ENCODE measurements around the gene ASB2.

DNA sequence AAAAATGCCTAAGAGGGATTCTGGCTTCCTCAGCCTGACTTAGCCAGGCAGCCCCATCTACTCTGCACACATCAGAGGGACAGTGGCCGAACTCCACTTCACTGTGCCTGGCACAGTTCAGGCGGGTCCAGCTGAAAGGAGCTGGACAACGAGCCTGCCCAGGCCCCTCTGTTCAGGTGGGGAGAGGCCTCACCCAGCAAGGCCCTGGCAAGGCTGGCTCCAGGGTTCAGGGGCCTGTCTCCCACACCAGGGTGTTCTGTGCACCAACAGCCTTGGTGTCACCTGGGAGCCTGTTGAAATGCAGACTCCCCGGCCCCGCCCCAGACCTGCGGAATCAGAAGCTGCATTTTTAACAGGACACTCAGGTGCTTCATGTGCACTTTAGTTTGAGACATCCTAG is 39.4 kb downstream of the ASB2 start:
- TF ChIP-seq ZNF670 (tag by site-specific recombination; IDR thresholded peaks at IDR 0.05; ENCODE audit: low read depth) (no peak), ZNF121 (tag by site-specific recombination; IDR thresholded peaks at IDR 0.05) (no peak), ZBTB20 (tag by site-specific recombination; IDR thresholded peaks at IDR 0.05) (no peak), ZNF211 (tag by site-specific recombination; IDR thresholded peaks at IDR 0.05; ENCODE audit: low read depth) (no peak), ZNF274 (IDR thresholded peaks at IDR 0.05; ENCODE audit: low read length) (no peak), ZNF274 (tag by site-specific recombination; IDR thresholded peaks at IDR 0.05; ENCODE audit: borderline replicate concordance) (no peak), ZNF140 (tag by site-specific recombination; IDR thresholded peaks at IDR 0.05) (no peak), ZNF768 (tag by site-specific recombination; IDR thresholded peaks at IDR 0.05) (no peak), ZNF558 (tag by site-specific recombination; IDR thresholded peaks at IDR 0.05) (no peak)
- TF ChIP-seq, protein P1, sequence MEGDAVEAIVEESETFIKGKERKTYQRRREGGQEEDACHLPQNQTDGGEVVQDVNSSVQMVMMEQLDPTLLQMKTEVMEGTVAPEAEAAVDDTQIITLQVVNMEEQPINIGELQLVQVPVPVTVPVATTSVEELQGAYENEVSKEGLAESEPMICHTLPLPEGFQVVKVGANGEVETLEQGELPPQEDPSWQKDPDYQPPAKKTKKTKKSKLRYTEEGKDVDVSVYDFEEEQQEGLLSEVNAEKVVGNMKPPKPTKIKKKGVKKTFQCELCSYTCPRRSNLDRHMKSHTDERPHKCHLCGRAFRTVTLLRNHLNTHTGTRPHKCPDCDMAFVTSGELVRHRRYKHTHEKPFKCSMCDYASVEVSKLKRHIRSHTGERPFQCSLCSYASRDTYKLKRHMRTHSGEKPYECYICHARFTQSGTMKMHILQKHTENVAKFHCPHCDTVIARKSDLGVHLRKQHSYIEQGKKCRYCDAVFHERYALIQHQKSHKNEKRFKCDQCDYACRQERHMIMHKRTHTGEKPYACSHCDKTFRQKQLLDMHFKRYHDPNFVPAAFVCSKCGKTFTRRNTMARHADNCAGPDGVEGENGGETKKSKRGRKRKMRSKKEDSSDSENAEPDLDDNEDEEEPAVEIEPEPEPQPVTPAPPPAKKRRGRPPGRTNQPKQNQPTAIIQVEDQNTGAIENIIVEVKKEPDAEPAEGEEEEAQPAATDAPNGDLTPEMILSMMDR (tag by site-specific recombination; IDR thresholded peaks at IDR 0.05), result no peak
- TF ChIP-seq, protein P2, sequence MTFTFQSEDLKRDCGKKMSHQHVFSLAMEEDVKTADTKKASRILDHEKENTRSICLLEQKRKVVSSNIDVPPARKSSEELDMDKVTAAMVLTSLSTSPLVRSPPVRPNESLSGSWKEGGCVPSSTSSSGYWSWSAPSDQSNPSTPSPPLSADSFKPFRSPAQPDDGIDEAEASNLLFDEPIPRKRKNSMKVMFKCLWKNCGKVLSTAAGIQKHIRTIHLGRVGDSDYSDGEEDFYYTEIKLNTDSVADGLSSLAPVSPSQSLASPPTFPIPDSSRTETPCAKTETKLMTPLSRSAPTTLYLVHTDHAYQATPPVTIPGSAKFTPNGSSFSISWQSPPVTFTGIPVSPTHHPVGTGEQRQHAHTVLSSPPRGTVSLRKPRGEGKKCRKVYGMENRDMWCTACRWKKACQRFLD (tag by site-specific recombination; IDR thresholded peaks at IDR 0.05), result no peak
- TF ChIP-seq, protein P3, sequence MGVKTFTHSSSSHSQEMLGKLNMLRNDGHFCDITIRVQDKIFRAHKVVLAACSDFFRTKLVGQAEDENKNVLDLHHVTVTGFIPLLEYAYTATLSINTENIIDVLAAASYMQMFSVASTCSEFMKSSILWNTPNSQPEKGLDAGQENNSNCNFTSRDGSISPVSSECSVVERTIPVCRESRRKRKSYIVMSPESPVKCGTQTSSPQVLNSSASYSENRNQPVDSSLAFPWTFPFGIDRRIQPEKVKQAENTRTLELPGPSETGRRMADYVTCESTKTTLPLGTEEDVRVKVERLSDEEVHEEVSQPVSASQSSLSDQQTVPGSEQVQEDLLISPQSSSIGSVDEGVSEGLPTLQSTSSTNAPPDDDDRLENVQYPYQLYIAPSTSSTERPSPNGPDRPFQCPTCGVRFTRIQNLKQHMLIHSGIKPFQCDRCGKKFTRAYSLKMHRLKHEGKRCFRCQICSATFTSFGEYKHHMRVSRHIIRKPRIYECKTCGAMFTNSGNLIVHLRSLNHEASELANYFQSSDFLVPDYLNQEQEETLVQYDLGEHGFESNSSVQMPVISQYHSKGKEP (tag by site-specific recombination; IDR thresholded peaks at IDR 0.05), result no peak
- TF ChIP-seq, protein P4, sequence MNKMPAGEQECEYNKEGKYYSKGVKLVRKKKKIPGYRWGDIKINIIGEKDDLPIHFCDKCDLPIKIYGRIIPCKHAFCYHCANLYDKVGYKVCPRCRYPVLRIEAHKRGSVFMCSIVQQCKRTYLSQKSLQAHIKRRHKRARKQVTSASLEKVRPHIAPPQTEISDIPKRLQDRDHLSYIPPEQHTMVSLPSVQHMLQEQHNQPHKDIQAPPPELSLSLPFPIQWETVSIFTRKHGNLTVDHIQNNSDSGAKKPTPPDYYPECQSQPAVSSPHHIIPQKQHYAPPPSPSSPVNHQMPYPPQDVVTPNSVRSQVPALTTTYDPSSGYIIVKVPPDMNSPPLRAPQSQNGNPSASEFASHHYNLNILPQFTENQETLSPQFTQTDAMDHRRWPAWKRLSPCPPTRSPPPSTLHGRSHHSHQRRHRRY (tag by site-specific recombination; IDR thresholded peaks at IDR 0.05), result no peak
- TF ChIP-seq, protein P5, sequence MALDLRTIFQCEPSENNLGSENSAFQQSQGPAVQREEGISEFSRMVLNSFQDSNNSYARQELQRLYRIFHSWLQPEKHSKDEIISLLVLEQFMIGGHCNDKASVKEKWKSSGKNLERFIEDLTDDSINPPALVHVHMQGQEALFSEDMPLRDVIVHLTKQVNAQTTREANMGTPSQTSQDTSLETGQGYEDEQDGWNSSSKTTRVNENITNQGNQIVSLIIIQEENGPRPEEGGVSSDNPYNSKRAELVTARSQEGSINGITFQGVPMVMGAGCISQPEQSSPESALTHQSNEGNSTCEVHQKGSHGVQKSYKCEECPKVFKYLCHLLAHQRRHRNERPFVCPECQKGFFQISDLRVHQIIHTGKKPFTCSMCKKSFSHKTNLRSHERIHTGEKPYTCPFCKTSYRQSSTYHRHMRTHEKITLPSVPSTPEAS (tag by site-specific recombination; IDR thresholded peaks at IDR 0.05), result no peak
- TF ChIP-seq, protein P6, sequence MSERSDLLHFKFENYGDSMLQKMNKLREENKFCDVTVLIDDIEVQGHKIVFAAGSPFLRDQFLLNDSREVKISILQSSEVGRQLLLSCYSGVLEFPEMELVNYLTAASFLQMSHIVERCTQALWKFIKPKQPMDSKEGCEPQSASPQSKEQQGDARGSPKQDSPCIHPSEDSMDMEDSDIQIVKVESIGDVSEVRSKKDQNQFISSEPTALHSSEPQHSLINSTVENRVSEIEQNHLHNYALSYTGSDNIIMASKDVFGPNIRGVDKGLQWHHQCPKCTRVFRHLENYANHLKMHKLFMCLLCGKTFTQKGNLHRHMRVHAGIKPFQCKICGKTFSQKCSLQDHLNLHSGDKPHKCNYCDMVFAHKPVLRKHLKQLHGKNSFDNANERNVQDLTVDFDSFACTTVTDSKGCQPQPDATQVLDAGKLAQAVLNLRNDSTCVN (tag by site-specific recombination; optimal IDR thresholded peaks at IDR 0.05), result no peak

Measured in HEK293 (cell line).